ENCODE data around the gene SPG21. TPM values are rescaled to one million over a fixed set of nuclear protein-coding genes. Genes with fewer than 3 reads are reported as not detected.
A peak's percentile ranks its signal among the peaks of the same experiment; 100 is the strongest.

SPG21 gene
- total RNA-seq, 5 donors from 2014 or later (not counting 1 experiment from before 2014, with no cell fraction given): 40.1 to 58.4 (median 49.0) TPM

DNA sequence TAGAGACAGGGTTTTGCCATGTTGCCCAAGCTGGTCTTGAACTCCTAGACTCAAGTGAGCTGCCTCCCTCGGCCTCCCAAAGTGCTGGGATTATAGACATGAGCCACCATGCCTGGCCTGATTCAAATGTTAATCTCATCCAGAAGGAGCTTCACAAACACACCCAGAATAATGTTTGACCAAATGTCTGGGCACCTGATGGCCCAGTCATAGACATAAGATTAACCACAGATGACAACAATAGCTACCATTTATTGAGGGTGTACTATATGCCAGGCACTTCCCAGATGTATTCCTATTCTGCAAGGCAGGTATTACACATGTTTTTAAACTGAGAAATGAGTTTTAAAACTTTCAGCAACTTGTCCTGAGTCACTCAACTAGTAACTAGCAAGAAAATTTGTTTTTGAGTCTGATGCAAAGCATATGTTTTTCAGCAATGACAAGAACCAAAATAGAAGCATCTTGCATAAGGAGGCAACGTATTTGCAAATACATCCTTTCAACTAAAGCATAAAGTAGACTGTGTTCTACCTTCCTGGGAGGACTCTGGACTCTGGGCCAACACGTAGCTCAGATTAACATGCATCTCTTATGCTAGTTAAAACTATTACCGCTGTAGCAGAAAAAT lies 8.1 kb upstream of the SPG21 start:
- ChIA-PET POLR2A (no interaction called here), CTCF (no interaction called here)
- Histone ChIP-seq H3K4me1 (ENCODE audit: control insufficient read depth in 1 of 2, extremely low read depth in 1 of 2, insufficient read depth in 2 of 2, low read length in 2 of 2) (no peaks in the 10 kb centered on the region), H3K36me3 (ENCODE audit: control insufficient read depth in 2 of 2, extremely low read depth in 1 of 2, insufficient read depth in 1 of 2, low read length in 1 of 2) (peaks cover 0 to 5% of the 10 kb centered on the region in 2 donors), H3K4me3 (ENCODE audit: control insufficient read depth in 1 of 2, extremely low read depth in 1 of 2, low read length in 1 of 2) (no peak overlapping the region), H3K27me3 (replicated peaks in 1 of 2; ENCODE audit: control insufficient read depth in 2 of 2, extremely low read depth in 1 of 2, insufficient read depth in 2 of 2, low read length in 1 of 2) (no peaks in the 10 kb centered on the region), H3K9me3 (no peaks in the 10 kb centered on the region), H3K27ac (ENCODE audit: low read length) (no peak overlapping the region)
- no peaks in the 10 kb centered on the region for H3K27me3 Mint-ChIP-seq
- H3K9me3 Mint-ChIP-seq: no peaks in the 10 kb centered on the region
- peaks cover 0 to 3% (median 3%) of the 10 kb centered on the region in 3 donors for H3K4me1 Mint-ChIP-seq
- no peak overlapping the region for H3K27ac Mint-ChIP-seq
- DNase-seq (no peak), ATAC-seq (replicated peaks in 1 of 4) (no peak)
- WGBS (ENCODE audit: insufficient coverage): no CpG with 5 or more reads among the region's 4 CpGs
- no peak overlapping the region for H3K4me3 Mint-ChIP-seq
- H3K36me3 Mint-ChIP-seq: peaks cover 5% of the 10 kb centered on the region

DNA sequence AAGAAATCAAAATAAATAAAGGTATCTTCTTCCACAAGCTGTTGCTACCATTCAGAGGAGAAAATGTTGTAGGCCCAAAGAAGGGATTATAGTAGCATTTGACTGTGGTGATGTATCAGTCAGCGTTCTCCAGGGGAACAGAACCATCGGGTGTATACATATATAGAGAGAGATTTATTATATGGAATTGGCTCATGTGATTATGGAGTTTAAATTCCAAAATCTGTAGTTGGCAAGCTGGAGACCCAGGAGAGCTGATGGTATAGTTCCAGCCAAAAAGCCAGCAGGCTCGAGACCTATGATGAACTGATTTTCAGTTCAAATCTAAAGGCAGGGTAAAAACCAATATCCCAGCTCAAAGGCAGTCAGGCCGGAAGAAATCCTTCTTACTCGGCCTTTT lies 7.4 kb upstream of the SPG21 start:
- H3K4me3 Mint-ChIP-seq: no peak overlapping the region
- WGBS (ENCODE audit: insufficient coverage): 90% methylated on average over 4 of the region's 5 CpGs

DNA sequence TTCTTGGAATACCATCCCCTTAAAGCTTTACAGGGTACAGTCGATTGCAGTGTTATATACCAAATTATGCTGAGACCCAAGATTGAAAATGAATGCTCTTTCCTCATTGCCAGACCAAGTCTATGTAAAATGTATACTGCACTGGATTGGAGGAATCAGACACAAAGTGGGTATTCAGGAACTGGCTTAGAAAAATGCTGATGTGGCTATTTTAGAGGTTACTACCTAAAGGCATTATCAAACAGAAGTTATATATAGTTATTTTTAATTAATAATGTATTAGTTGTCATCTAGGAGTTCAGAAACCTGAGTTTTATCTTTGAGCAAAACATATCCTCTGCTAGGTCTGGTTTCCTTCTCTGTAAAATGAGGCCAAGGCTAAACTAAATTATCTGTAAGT lies 3.6 kb upstream of the SPG21 start:
- Mint-ChIP-seq H3K36me3 (no peaks in the 10 kb centered on the region), H3K4me3 (no peak overlapping the region), H3K4me1 (peaks cover 21 to 23% (median 21%) of the 10 kb centered on the region in 3 donors), H3K27ac (peak overlapping the region in 1 of 2 donors; percentile 19), H3K27me3 (no peaks in the 10 kb centered on the region), H3K9me3 (no peaks in the 10 kb centered on the region)
- CTCF ChIA-PET: no interaction called here
- H3K9me3 ChIP-seq: no peaks in the 10 kb centered on the region
- no peaks in the 10 kb centered on the region for H3K27me3 ChIP-seq (replicated peaks in 1 of 2; ENCODE audit: control insufficient read depth in 2 of 2, extremely low read depth in 1 of 2, insufficient read depth in 2 of 2, low read length in 1 of 2)
- no peak for ATAC-seq (replicated peaks in 1 of 4)
- no CpG with 5 or more reads among the region's 1 CpG for WGBS (ENCODE audit: insufficient coverage)
- DNase-seq: no peak
- peaks cover 4 to 14% of the 10 kb centered on the region in 2 experiments for H3K4me1 ChIP-seq (ENCODE audit: control insufficient read depth in 1 of 2, extremely low read depth in 1 of 2, insufficient read depth in 2 of 2, low read length in 2 of 2)
- no peak overlapping the region for H3K4me3 ChIP-seq (ENCODE audit: control insufficient read depth in 1 of 2, extremely low read depth in 1 of 2, low read length in 1 of 2)
- H3K36me3 ChIP-seq (ENCODE audit: control insufficient read depth in 2 of 2, extremely low read depth in 1 of 2, insufficient read depth in 1 of 2, low read length in 1 of 2): no peaks in the 10 kb centered on the region
- POLR2A ChIA-PET: no interaction called here
- no peak overlapping the region for H3K27ac ChIP-seq (ENCODE audit: low read length)

More for the DNA sequence above, 7.4 kb upstream of the SPG21 start:
- Mint-ChIP-seq H3K36me3 (peaks cover 5% of the 10 kb centered on the region), H3K27me3 (no peaks in the 10 kb centered on the region), H3K4me1 (peaks cover 0 to 4% (median 3%) of the 10 kb centered on the region in 3 donors), H3K27ac (no peak overlapping the region), H3K9me3 (no peaks in the 10 kb centered on the region)
- no peaks in the 10 kb centered on the region for H3K9me3 ChIP-seq
- H3K27ac ChIP-seq (ENCODE audit: low read length): no peak overlapping the region
- CTCF ChIA-PET: interaction anchor here in 1 of 2 donors (1.0 kb wide), 1 partner anchor 15 kb away, joined by 4 read pairs; no protein-coding TSS in a partner anchor
- DNase-seq (no peak), ATAC-seq (replicated peaks in 1 of 4) (no peak)
- H3K36me3 ChIP-seq (ENCODE audit: control insufficient read depth in 2 of 2, extremely low read depth in 1 of 2, insufficient read depth in 1 of 2, low read length in 1 of 2): peaks cover 0 to 5% of the 10 kb centered on the region in 2 donors
- no peaks in the 10 kb centered on the region for H3K27me3 ChIP-seq (replicated peaks in 1 of 2; ENCODE audit: control insufficient read depth in 2 of 2, extremely low read depth in 1 of 2, insufficient read depth in 2 of 2, low read length in 1 of 2)
- H3K4me1 ChIP-seq (ENCODE audit: control insufficient read depth in 1 of 2, extremely low read depth in 1 of 2, insufficient read depth in 2 of 2, low read length in 2 of 2): no peaks in the 10 kb centered on the region
- no peak overlapping the region for H3K4me3 ChIP-seq (ENCODE audit: control insufficient read depth in 1 of 2, extremely low read depth in 1 of 2, low read length in 1 of 2)
- POLR2A ChIA-PET: no interaction called here

DNA sequence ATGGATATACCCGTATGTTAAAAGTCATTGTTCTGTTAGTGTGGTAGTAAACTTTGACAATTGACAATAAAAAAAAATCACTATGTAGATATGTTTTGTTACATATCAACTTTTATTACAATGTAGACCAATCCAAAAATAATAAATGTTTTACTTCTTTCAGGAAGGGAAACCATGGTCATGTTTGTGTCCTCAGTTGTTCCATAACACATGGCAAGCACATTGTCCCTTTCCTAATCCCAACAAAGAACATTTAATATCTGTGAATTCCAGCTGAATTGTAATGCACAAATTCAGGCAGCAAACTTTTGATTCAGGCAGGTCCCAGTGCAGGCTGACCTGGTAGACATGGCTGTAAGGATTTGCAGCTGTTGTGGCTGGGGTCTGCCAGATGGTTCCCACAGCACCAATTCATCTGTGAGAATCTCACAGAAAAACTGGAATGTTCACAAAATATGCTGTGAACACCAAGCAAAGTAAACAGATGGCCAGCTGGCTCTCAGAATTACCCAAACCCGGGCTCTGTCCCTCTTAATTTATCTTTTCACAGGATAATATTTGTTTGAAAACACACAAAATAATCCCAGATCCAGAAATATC lies 1.9 kb upstream of the SPG21 start:
- DNase-seq: no peak
- no peaks in the 10 kb centered on the region for H3K9me3 Mint-ChIP-seq
- H3K9me3 ChIP-seq: no peaks in the 10 kb centered on the region
- H3K27ac ChIP-seq (ENCODE audit: low read length): no peak overlapping the region
- no peaks in the 10 kb centered on the region for H3K36me3 ChIP-seq (ENCODE audit: control insufficient read depth in 2 of 2, extremely low read depth in 1 of 2, insufficient read depth in 1 of 2, low read length in 1 of 2)
- ChIA-PET CTCF (no interaction called here), POLR2A (interaction anchor here in 1 of 2 donors (0.5 to 0.7 kb wide), 2 partner anchors 38 to 194 kb away, joined by 7 to 9 read pairs; partner anchors contain the start of gene CLPX)
- no peak overlapping the region for H3K27ac Mint-ChIP-seq
- peaks cover 36 to 40% (median 37%) of the 10 kb centered on the region in 3 donors for H3K4me1 Mint-ChIP-seq
- peak overlapping the region; percentile 34 to 99 (median 50) for H3K4me3 Mint-ChIP-seq
- no peaks in the 10 kb centered on the region for H3K27me3 Mint-ChIP-seq
- H3K4me3 ChIP-seq (ENCODE audit: control insufficient read depth in 1 of 2, extremely low read depth in 1 of 2, low read length in 1 of 2): no peak overlapping the region
- ATAC-seq (replicated peaks in 1 of 4): no peak
- peaks cover 4% of the 10 kb centered on the region for H3K36me3 Mint-ChIP-seq
- peaks cover 4 to 14% of the 10 kb centered on the region in 2 experiments for H3K4me1 ChIP-seq (ENCODE audit: control insufficient read depth in 1 of 2, extremely low read depth in 1 of 2, insufficient read depth in 2 of 2, low read length in 2 of 2)
- H3K27me3 ChIP-seq (replicated peaks in 1 of 2; ENCODE audit: control insufficient read depth in 2 of 2, extremely low read depth in 1 of 2, insufficient read depth in 2 of 2, low read length in 1 of 2): no peaks in the 10 kb centered on the region
- no CpG with 5 or more reads among the region's 2 CpGs for WGBS (ENCODE audit: insufficient coverage)

DNA sequence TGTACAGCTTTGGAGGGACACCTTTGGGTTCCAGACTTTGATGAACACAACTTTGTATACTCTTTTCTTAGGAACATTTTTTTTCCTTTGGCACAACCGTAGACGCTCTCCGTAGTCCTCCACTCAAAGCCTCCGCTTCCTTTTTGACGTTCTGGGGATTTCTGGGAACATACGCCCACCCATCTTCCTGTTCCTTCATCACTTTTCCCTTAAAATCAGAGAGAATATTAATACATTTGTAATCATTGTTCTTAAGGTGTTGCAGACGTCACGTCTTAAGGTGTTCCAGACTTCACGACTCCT lies 405 bp upstream of the SPG21 start:
- H3K4me3 ChIP-seq (ENCODE audit: control insufficient read depth in 1 of 2, extremely low read depth in 1 of 2, low read length in 1 of 2): peak overlapping the region; percentile 89 to 97
- no peaks in the 10 kb centered on the region for H3K36me3 ChIP-seq (ENCODE audit: control insufficient read depth in 2 of 2, extremely low read depth in 1 of 2, insufficient read depth in 1 of 2, low read length in 1 of 2)
- H3K4me1 Mint-ChIP-seq: peaks cover 37 to 48% (median 45%) of the 10 kb centered on the region in 3 donors
- H3K27me3 ChIP-seq (replicated peaks in 1 of 2; ENCODE audit: control insufficient read depth in 2 of 2, extremely low read depth in 1 of 2, insufficient read depth in 2 of 2, low read length in 1 of 2): no peaks in the 10 kb centered on the region
- peaks cover 5% of the 10 kb centered on the region for H3K36me3 Mint-ChIP-seq
- DNase-seq (no peak), ATAC-seq (replicated peaks in 1 of 4) (no peak)
- H3K9me3 Mint-ChIP-seq: no peaks in the 10 kb centered on the region
- H3K9me3 ChIP-seq: no peaks in the 10 kb centered on the region
- H3K4me3 Mint-ChIP-seq: peak overlapping the region; percentile 91 to 99 (median 93)
- no peaks in the 10 kb centered on the region for H3K27me3 Mint-ChIP-seq
- H3K4me1 ChIP-seq (ENCODE audit: control insufficient read depth in 1 of 2, extremely low read depth in 1 of 2, insufficient read depth in 2 of 2, low read length in 2 of 2): peaks cover 4 to 18% of the 10 kb centered on the region in 2 experiments
- CTCF ChIA-PET: interaction anchor here in 1 of 2 donors (0.6 to 0.7 kb wide), 2 partner anchors 155 to 267 kb away, joined by 3 read pairs; no protein-coding TSS in a partner anchor
- 0% methylated on average over 3 of the region's 9 CpGs for WGBS (ENCODE audit: insufficient coverage)
- H3K27ac ChIP-seq (ENCODE audit: low read length): peak overlapping the region; percentile 74
- POLR2A ChIA-PET: interaction anchor here in 1 of 2 donors (0.7 kb wide), 1 partner anchor 15 kb away, joined by 3 read pairs; no protein-coding TSS in a partner anchor
- H3K27ac Mint-ChIP-seq: peak overlapping the region; percentile 86 to 91

DNA sequence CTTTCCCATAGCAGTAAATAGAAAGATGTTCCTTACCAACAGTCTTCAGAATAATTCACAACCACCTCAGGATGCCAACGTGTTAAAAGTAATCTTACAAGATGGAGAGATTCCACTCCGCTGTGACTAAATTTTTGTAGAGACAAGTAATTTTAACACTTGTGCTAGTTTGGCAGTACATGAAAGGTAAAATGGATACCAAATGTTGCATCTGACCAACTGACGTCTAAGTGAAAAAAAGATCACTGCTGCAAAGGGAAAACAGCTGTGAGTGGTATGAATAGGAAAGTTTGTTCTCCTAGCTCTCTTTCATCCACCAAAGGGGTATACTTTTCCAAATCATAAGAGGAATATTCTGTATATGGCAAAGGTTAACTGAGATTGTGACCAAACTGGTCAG lies 2.6 kb downstream of the SPG21 start:
- H3K27ac ChIP-seq (ENCODE audit: low read length): no peak overlapping the region
- H3K27me3 Mint-ChIP-seq: no peaks in the 10 kb centered on the region

More for the DNA sequence above, 2.6 kb downstream of the SPG21 start:
- no peaks in the 10 kb centered on the region for H3K9me3 ChIP-seq
- POLR2A ChIA-PET: no interaction called here
- Mint-ChIP-seq H3K4me1 (peaks cover 44 to 57% (median 54%) of the 10 kb centered on the region in 3 donors), H3K4me3 (peak overlapping the region in 1 of 3 donors; percentile 29), H3K9me3 (no peaks in the 10 kb centered on the region), H3K36me3 (peaks cover 12% of the 10 kb centered on the region), H3K27ac (peak overlapping the region in 1 of 2 donors; percentile 62)
- H3K36me3 ChIP-seq (ENCODE audit: control insufficient read depth in 2 of 2, extremely low read depth in 1 of 2, insufficient read depth in 1 of 2, low read length in 1 of 2): peaks cover 0 to 5% of the 10 kb centered on the region in 2 donors
- CTCF ChIA-PET: no interaction called here
- H3K4me3 ChIP-seq (ENCODE audit: control insufficient read depth in 1 of 2, extremely low read depth in 1 of 2, low read length in 1 of 2): no peak overlapping the region
- ATAC-seq (replicated peaks in 1 of 4) (no peak), DNase-seq (no peak)
- H3K27me3 ChIP-seq (replicated peaks in 1 of 2; ENCODE audit: control insufficient read depth in 2 of 2, extremely low read depth in 1 of 2, insufficient read depth in 2 of 2, low read length in 1 of 2): no peaks in the 10 kb centered on the region
- WGBS (ENCODE audit: insufficient coverage): no CpG with 5 or more reads among the region's 3 CpGs
- H3K4me1 ChIP-seq (ENCODE audit: control insufficient read depth in 1 of 2, extremely low read depth in 1 of 2, insufficient read depth in 2 of 2, low read length in 2 of 2): peaks cover 4 to 18% of the 10 kb centered on the region in 2 experiments
